Mesodermal cell (in vitro differentiated cells): ENCODE measurements around the gene MAS1L.
A peak's percentile ranks its signal among the peaks of the same experiment; 100 is the strongest.

Experiments used
- H3K27ac ChIP-seq: 2 replicates; pipeline ENCODE4 v1.7.0; 2013; ENCODE audit warnings: mild to moderate bottlenecking, low read depth, low read length, moderate library complexity; ENCODE audit not compliant: severe bottlenecking
- H3K36me3 ChIP-seq: 2 replicates; pipeline ENCODE4 v1.7.1; 2013; ENCODE audit warnings: mild to moderate bottlenecking, low read length, moderate library complexity; ENCODE audit not compliant: control insufficient read depth, insufficient read depth
- H3K4me1 ChIP-seq: one replicate; pipeline ENCODE4 v1.7.1; 2013; ENCODE audit warnings: mild to moderate bottlenecking, low read length; ENCODE audit not compliant: insufficient read depth, control insufficient read depth, poor library complexity, severe bottlenecking
- H3K4me3 ChIP-seq: 2 replicates; pipeline ENCODE4 v1.7.0; 2013; ENCODE audit warnings: low read length, control low read depth, mild to moderate bottlenecking; ENCODE audit not compliant: insufficient read depth, poor library complexity, severe bottlenecking; ENCODE audit errors: extremely low read depth
- H3K9me3 ChIP-seq: 2 replicates; pipeline ENCODE4 v1.7.1; 2013; ENCODE audit warnings: mild to moderate bottlenecking, low read length, moderate library complexity; ENCODE audit not compliant: control insufficient read depth
- WGBS, 2 experiments: methylation state at CpG; one replicate each; pipeline ENCODE4 v1.1.5; 2013; ENCODE audit warnings: missing lambda C conversion rate in 2 of 2; ENCODE audit not compliant: insufficient coverage in 2 of 2; 5-methylcytosine and 5-hydroxymethylcytosine counted together

Gene MAS1L

DNA sequence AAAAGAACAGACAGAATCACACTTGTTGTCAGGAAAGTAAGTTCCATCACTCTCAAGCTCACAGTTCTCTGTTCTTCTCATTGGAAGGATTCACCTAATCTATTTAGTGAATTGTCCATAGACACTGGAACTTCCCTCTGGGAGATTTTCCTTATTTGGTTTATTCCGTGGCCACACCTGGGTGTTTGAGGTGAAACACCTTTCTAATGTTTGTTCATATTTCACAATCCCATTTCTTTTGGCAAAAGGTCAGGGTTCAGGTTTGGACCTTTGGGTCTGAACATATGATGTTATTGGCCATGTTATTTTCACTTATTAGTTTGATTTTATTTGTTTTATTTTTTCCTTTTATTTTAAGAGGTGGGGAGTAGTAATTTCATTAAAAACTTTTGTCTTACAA, 4.0 kb downstream of the MAS1L start:
- H3K4me3 ChIP-seq: no peak overlapping the region
- H3K27ac ChIP-seq: no peak overlapping the region
- WGBS, 2 experiments: 100% methylated on average over 1 of the region's 1 CpG; no CpG with 5 or more reads in 1 of the 2 experiments
- H3K4me1 ChIP-seq: no peaks in the 10 kb centered on the region
- H3K9me3 ChIP-seq: no peaks in the 10 kb centered on the region
- H3K36me3 ChIP-seq: no peaks in the 10 kb centered on the region

DNA sequence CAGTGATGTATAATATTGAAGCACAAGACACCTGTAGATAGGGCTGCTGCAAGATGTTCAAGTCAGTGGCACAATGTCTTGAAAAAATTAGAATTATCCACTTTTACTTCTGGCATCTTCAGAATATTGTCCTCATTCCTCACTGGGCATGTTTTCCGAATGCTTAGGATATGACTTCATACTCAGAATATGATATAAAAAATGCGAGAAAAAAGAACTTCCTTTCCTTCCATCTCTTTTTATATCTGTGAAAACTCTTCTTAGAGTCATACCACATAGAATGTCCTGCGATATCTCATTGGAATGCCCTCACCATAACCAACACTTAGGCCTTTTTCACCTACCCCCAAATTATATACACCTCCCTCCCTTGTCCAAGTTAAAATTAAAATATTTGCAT, 4.6 kb downstream of the MAS1L start:
- no peak overlapping the region for H3K27ac ChIP-seq
- no peaks in the 10 kb centered on the region for H3K4me1 ChIP-seq
- no peaks in the 10 kb centered on the region for H3K36me3 ChIP-seq
- H3K4me3 ChIP-seq: no peak overlapping the region
- no peaks in the 10 kb centered on the region for H3K9me3 ChIP-seq
- WGBS, 2 experiments: 81 to 88% methylated on average over 1 to 2 of the region's 3 CpGs

DNA sequence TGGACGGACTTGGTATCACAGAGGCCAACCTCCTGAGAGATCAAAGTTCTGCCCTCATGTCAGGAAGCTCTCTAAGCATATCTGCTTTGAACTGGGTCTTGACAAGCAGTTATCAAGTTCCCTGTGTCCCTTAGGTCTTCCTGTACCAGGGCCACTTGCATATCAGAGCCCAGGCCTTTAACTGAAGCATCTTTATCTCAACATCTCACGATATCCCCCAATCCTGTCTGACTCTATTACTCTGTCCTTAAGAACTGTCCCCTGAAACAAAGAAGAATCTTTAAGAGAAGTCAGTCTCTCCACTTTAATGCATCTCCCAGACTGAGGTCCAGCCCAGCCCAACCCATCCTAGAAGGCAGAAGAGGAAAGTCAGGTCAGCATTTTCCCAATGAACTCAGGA, 8.2 kb downstream of the MAS1L start:
- H3K36me3 ChIP-seq: no peaks in the 10 kb centered on the region
- no peaks in the 10 kb centered on the region for H3K4me1 ChIP-seq
- H3K27ac ChIP-seq: no peak overlapping the region
- no peaks in the 10 kb centered on the region for H3K9me3 ChIP-seq
- 76 to 100% methylated on average over 2 of the region's 2 CpGs for WGBS, 2 experiments
- no peak overlapping the region for H3K4me3 ChIP-seq

DNA sequence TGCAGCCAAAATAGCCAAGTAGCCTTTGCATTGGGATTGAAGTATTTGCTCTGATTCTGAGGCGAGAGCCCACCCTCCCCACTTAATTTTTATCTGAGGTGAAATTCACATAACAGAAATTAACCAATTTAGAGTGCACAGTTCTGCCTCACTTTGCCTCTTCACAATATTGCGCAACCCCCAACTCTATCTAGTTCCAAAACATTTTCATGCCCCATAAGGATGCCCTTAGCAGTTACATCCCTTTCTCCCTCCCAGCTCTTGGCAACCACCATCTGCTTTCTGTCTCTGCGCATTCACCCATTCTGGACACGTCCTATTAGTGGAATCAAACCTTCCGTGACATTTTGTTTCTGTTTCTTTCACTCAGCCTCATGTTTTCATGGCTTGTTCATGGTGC, 9.0 kb downstream of the MAS1L start:
- Histone ChIP-seq H3K36me3 (no peaks in the 10 kb centered on the region), H3K27ac (no peak overlapping the region), H3K4me3 (no peak overlapping the region), H3K9me3 (no peaks in the 10 kb centered on the region), H3K4me1 (no peaks in the 10 kb centered on the region)
- 82 to 92% methylated on average over 4 to 5 of the region's 5 CpGs for WGBS, 2 experiments

DNA sequence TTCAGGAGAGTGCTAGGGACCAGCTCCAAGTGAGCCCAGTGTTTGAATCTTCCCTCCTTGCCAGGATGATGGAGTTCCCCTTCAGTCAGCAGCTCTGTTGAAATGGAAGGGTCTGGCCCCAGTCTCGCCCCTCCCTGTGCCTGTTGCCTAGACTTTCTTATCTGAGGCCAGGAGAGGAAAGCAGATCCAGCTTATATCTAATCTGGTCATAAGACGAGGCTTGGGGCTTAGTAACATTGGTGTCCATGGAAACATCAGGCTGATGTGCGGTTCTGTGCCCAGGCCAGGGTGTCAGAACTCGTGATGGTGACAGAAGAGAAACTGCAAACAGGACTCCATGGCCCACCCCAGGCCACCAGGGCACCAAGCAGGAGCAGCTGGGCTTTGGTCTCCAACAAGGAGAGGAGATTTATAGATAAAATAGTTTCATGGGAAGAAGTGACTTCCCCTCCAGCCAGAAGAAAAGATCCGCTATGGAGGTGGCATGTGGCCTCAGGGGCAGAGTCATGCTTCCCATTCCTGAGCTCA, 9.8 kb downstream of the MAS1L start:
- Histone ChIP-seq H3K9me3 (no peaks in the 10 kb centered on the region), H3K27ac (no peak overlapping the region), H3K4me3 (no peak overlapping the region), H3K4me1 (no peaks in the 10 kb centered on the region), H3K36me3 (no peaks in the 10 kb centered on the region)
- 90% methylated on average over 3 to 5 of the region's 5 CpGs for WGBS, 2 experiments

DNA sequence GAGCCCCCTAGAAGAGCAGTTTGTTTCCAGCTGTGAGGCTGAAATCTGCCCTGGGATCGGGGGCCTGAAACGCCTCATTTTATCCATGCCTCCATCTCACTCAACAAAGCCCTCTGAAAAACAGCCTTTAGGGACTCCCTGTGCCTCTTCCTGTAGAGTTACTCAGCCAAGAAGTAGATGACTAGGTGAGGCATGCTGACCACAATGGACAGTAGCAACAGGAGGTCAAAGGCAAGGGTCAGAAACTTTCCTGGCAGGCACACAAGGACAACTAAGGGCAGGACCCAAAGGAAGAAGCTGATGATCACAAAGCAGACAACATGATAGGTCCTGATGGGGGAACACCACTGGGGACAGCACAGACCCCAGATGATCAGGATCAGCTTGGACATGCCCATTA, 12.8 kb downstream of the MAS1L start:
- Histone ChIP-seq H3K4me1 (no peaks in the 10 kb centered on the region), H3K4me3 (no peak overlapping the region), H3K9me3 (no peaks in the 10 kb centered on the region), H3K36me3 (no peaks in the 10 kb centered on the region), H3K27ac (no peak overlapping the region)
- no CpG with 5 or more reads among the region's 2 CpGs for WGBS, 2 experiments

DNA sequence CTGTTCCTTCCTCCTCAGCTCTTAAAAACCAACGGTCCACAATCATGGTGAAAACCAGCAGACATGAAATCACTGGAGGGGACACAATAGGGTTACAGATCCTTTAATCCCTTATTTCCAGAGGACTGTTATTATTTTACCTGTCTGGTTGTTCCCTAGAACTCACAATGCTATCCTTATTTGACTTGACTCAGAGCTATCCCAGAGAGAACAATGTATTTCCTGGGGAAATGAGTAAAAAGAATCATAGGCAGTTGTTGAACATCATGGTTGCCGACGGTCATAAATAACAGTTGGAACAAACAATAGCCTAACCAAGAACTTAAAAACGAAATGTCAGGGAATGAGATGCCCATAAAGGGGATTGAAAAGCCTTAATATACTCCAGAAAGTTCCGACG, 21.5 kb downstream of the MAS1L start:
- peak overlapping the region; percentile 55 for H3K27ac ChIP-seq
- 81 to 100% methylated on average over 2 to 3 of the region's 6 CpGs for WGBS, 2 experiments
- no peaks in the 10 kb centered on the region for H3K9me3 ChIP-seq
- H3K36me3 ChIP-seq: no peaks in the 10 kb centered on the region
- H3K4me1 ChIP-seq: no peaks in the 10 kb centered on the region
- no peak overlapping the region for H3K4me3 ChIP-seq

DNA sequence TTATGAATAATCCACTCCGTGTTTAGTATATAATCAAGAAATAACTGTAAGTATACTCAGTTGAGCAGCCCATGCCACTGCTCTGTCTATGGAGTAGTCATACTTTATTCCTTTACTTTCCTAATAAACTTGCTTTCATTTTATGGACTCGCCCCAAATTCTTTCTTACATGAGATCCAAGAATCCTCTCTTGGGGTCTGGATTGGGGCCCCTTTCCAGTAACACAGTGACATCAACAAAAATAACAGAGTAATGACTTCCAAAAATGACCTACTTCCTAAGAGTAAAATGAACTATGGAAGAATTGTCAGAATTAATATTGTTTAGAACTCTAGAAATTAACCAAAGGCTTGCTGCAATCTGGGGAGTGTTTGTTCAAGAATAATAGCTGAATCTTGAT, 22.0 kb downstream of the MAS1L start:
- 83 to 100% methylated on average over 1 to 2 of the region's 2 CpGs for WGBS, 2 experiments
- H3K4me3 ChIP-seq: no peak overlapping the region
- no peaks in the 10 kb centered on the region for H3K36me3 ChIP-seq
- H3K9me3 ChIP-seq: no peaks in the 10 kb centered on the region
- H3K27ac ChIP-seq: no peak overlapping the region
- no peaks in the 10 kb centered on the region for H3K4me1 ChIP-seq

DNA sequence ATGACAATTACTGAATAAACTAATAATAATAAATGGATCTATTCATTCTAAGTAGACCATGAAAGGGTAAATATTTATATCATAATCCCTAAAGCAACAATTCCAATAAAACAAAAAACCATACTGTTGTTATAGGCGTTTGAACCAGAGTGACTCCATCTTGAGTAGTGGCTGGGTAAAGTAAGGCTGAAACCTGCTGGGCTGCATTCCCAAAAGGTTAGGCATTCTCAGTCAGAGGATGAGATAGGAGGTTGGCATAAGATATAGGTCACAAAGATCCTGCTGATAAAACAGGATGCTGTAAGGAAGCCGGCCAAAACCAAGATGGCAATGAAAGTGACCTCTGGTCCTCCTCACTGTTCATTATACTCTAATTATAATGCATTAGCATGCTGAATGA, 22.5 kb downstream of the MAS1L start:
- H3K36me3 ChIP-seq: no peaks in the 10 kb centered on the region
- H3K27ac ChIP-seq: no peak overlapping the region
- H3K9me3 ChIP-seq: no peaks in the 10 kb centered on the region
- H3K4me3 ChIP-seq: no peak overlapping the region
- H3K4me1 ChIP-seq: no peaks in the 10 kb centered on the region
- 89 to 93% methylated on average over 1 to 2 of the region's 2 CpGs for WGBS, 2 experiments

DNA sequence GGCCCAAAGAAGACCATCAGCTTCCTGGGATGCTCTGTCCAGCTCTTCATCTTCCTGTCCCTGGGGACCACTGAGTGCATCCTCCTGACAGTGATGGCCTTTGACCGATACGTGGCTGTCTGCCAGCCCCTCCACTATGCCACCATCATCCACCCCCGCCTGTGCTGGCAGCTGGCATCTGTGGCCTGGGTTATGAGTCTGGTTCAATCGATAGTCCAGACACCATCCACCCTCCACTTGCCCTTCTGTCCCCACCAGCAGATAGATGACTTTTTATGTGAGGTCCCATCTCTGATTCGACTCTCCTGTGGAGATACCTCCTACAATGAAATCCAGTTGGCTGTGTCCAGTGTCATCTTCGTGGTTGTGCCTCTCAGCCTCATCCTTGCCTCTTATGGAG, 25.7 kb downstream of the MAS1L start:
- no peaks in the 10 kb centered on the region for H3K4me1 ChIP-seq
- H3K27ac ChIP-seq: no peak overlapping the region
- no peak overlapping the region for H3K4me3 ChIP-seq
- H3K9me3 ChIP-seq: no peaks in the 10 kb centered on the region
- H3K36me3 ChIP-seq: no peaks in the 10 kb centered on the region
- 92 to 94% methylated on average over 4 to 5 of the region's 6 CpGs for WGBS, 2 experiments

DNA sequence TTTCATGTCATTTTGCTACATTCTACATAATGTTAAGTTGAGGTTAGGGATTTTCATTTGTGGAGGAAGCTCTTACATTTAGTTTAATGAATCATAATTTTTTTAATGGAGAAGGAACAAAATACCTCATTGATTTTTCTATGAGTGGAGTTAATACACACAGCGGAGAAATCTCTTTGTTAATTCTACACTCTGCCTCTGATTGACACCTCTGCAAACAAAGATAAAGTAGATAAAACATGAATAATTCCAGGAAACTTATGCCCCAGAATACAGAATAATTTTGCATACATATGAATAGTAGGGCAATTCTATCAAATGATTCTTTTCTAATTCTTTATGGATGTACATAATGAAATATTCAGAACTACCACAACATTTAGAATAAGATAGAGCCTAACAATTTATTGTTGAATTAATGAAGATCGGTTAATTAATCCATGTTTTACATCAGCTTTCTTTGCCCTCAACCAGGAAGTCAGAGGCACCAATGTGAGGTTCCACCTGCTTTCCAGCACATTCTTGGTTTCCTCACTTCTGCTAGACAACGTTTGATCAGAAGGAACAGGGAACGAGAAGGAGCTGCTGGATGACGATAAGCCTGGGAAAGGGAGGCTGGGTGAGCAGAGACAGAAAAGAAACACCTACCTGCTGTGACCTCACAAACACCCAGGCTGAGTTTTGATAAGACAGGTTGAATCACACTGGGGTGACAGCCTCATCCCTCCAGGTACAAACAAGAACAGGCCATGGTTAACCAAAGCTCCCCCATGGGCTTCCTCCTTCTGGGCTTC, 26.5 kb downstream of the MAS1L start:
- H3K27ac ChIP-seq: no peak overlapping the region
- H3K36me3 ChIP-seq: no peaks in the 10 kb centered on the region
- WGBS, 2 experiments: 75 to 100% methylated on average over 1 to 3 of the region's 5 CpGs
- H3K4me3 ChIP-seq: no peak overlapping the region
- no peaks in the 10 kb centered on the region for H3K4me1 ChIP-seq
- no peaks in the 10 kb centered on the region for H3K9me3 ChIP-seq
